Islet precursor cell (in vitro differentiated cells): ENCODE data around the gene EIF1AY.
"Not testable (repeated sequence)": the region's sequence is repeated elsewhere in the genome, so short reads cannot be mapped to it uniquely, and the experiment has no call there.

Experiments used
- DNase-seq: peaks from one replicate; pipeline ENCODE4 v3.0.0-alpha.2; 2018

EIF1AY gene, protein sequence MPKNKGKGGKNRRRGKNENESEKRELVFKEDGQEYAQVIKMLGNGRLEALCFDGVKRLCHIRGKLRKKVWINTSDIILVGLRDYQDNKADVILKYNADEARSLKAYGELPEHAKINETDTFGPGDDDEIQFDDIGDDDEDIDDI

DNA sequence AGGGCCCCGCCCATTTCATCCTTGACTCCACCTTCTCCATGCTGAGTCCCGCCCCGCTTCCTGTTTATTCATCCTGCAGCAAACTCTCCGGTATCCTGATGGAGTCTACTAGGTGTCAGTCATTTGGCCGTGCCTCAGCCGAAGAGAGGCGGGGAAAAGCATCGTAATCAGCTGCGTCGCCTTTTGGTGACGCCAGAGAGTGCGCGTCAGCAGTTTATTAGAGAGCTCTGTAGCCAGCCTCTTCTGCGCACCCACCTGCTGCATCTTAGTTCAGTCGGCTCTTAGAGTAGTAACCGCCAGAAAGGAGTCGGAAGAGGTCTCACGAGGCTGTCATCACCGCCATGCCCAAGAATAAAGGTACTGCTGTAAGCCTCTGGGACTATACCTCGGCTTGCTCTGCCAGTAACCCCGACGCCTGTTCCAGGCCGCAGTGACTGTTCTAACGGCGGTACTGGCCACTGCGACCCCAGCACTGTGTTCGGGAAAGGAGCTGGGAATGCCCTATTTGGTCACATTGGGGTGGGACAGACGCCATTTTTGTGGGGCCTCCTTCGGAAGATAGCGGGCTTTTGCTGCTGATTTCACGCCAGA is at the start of gene EIF1AY:
Gene EIF1AY (plus strand): TSS at position 246 of the 591 bp plus-strand sequence. CDS start 96 bp downstream, at position 342.
- DNase-seq = no peak

GRCh38 chrY:20528435-20528834 is 47.1 kb upstream of the EIF1AY start:
- DNase-seq = no peak

DNA sequence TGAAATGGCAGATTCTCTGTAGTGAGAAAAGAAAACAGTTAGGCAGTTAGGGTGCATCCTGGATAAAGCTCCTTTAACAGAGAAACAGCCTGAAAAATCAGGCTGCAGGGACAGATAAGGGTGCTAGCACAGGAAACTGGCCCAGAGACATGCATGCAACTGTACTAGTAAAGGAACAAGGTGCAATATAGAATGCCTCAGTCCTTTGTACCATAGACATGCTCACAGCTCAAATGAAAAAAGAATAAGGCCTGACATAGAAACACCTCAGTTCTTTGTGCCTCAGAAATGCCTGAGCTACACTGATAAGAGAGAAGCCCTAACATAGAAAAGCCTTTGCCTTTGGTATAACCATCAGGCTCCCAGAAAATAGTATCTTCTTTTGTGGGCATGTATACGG is 37.4 kb upstream of the EIF1AY start:
- DNase-seq = no peak

- DNase-seq = no peak
Measured at GRCh38 chrY:20538933-20539332, 36.6 kb upstream of the EIF1AY start.

- DNase-seq = no peak
Measured at GRCh38 chrY:20544451-20544960, 31.1 kb upstream of the EIF1AY start.

- DNase-seq = no peak
Measured at GRCh38 chrY:20546071-20546470, 29.5 kb upstream of the EIF1AY start.

DNA sequence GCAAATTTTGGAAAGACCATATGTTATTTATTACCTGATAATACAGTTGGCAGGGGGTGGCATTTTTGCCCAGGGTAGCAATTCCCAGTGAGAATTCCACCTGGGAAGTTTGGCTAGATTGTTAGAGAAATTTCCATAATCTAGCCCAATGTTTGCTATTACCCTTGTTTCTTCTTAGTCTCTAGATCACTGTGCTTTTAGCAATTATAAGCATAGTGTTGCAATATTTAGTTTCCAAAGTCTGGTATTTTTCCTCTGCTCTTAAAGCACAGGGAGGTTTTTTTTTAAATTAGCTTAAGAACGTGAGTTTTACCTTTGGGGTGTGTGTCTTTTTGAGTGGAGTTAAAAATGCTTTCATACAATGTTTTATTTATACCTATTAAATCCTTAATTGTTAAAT is 26.3 kb upstream of the EIF1AY start:
- DNase-seq = no peak

DNA sequence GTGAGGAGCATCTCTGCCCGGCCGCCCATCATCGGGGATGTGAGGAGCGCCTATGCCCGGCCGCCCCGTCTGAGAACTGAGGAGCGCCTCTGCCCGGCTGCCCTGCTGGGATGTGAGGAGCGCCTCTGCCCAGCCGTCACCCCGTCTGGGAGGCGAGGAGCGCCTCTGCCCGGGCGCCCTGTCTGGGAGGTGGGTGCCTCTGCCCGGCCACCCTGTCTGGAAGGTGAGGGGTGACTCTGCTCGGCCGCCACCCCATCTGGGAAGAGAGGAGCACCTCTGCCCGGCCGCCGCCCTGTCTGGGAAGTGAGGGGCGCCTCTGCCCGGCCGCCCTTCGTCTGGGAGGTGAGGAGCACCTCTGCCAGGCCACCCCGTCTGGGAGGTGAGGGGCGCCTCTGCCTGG is 23.7 kb upstream of the EIF1AY start:
- no peak for DNase-seq

- DNase-seq = not testable (repeated sequence)
Measured at GRCh38 chrY:20552764-20553323, 22.7 kb upstream of the EIF1AY start.

DNA sequence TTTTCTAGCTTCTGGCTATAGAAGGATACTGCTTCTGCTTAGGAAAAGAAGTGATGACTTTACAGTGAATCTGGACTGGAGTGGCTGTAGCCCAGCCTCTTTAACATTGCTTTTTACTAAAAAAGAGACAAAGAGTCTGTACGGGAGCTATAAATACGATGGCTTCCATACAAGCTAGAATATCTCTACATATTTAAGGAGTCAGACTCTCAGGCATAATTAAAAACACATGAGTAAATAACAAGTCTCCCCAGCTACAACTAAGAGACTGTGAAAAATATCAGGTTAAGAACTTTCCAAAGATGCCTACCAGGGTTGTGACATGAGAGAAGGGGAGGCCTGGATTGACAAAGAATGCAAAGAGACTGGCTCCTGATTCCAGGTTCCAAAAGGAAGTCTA is 19.8 kb upstream of the EIF1AY start:
- no peak for DNase-seq

GRCh38 chrY:20558677-20559076 is 16.9 kb upstream of the EIF1AY start:
- DNase-seq = no peak

DNA sequence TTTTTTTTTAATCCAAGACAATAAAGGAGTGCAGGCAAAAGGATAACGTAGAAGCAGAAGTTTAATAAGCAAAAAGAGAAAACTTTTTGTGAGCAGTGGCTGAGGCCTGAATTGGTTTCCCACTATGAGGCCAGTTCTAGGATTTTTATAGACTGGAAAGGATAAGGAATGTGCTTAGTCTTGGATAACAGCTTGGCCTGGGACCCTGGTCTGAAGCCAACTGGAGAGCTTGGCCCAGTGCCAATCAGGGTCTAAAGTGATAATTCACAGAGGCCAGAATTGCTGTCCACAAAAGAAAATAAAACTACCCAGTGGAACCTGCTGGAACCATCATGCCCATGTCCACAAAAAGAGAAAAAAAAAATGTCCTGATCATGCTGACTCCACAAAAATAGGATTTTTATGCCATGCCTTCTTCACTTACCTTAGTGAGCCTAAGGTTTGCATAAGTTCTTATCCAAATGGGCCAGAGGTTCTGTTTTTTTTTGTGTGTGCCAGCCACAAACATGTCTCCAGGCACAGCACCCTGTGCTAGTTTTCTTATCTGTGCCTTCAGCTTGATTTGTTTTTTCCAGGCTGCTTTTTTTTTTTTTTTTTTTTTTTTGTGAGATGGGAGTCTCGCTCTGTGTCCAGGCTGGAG is 15.6 kb upstream of the EIF1AY start:
- no peak for DNase-seq

DNA sequence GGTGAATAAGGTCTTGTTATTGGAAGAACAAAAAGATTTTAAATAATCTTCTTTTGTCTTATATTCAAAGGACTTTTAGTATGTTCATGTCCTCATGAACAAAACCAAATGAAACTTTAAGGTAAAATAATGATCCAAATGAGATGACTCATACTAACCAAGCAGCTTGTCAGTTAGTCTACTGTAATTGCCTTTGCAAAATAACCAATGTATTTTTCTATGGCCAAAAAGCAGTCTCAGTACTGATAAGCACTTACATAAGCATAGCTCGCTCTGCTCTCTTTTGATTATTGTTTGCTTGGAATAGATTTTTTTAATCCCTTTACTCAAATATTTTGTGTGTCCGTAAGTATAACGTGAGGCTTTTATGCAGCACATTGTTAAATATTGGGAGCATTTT is 4.3 kb upstream of the EIF1AY start:
- no peak for DNase-seq

DNA sequence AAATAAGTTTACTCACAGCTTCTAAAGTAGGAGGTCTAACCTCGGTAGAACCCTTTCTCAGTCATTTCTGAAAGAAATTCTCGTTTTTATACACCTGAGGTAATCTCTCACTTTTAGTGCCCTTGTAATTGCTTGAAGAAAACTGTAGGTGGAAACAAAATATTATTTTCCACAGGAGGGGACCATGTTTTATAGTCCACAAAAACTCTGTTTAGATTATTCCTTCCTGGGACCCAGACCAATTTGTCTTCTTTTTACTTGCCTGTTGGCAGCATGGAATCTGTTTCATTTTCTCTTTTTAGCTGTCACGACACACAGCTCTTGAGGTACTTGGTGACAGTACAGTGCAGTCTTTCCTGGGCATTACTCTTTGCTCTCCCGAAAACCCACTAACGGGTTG is 930 bp downstream of the EIF1AY start:
- DNase-seq = no peak

GRCh38 chrY:20578206-20578605 is 2.6 kb downstream of the EIF1AY start:
- no peak for DNase-seq

- DNase-seq = no peak
Measured at GRCh38 chrY:20581687-20582086, 6.1 kb downstream of the EIF1AY start.

DNA sequence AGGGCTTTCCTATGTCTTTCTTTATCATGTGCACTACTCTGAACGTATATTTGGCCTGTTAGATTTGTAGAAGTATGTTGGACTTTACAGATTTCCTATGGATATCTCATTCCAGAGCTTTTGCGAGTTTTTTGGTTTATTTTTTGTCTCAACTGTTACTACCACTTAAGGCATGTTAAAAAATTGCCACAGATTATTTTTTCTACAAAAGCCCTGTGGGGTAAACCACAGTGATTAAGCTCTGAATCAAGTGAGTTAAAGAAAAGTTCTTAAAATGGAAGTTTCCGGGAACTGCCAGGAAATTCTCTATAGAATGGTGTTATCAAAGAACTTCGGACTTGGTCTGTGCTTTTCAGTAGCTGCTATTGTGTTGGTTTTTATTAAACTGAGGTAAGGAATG is 10.6 kb downstream of the EIF1AY start:
- no peak for DNase-seq
